ENCODE data around the gene KIFC1. TPM values are rescaled to one million over a fixed set of nuclear protein-coding genes. Genes with fewer than 3 reads are reported as not detected.

Gene KIFC1
- total RNA-seq, 4 donors from 2014 or later = 0.25 to 10.8 (median 3.1) TPM

DNA sequence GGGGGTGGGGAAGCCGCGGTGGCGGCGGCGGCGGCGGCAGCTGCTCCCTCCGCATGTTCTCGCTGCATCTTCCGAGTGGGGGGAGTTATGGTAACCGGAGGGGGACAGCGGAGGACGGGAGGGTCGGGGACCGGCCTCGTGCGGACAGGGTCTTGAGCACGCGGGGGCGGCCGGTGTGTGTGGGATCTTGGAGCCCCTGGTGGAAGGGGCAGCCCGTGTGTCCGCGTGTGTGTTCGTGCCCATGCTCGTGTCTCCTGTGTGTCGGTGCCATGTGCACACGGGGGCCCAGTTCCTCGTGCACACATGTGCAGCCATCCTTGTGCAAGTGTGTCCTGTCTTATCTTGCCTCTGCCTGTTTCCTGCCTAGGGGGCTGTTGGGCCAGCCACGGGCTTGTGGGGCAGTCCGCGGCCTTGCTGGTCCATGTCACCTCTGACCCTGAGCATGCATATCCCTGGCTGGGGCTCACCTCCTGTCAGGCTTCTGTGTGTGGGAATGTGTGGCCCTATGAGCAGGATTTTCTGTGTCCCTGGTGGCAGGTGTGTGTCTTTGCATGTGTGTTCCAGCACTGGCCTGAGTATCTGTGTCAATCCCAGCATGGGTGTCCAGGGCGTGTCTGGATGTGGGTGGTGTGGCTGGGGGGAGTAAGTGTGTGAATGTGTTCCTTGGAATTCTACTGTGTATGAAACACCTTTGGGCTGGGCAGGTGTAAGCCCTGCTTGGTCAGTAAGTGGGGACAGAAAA is 36.8 kb downstream of the KIFC1 start:
- no peak for DNase-seq (ENCODE audit: low spot score)
- TF ChIP-seq, protein P1, sequence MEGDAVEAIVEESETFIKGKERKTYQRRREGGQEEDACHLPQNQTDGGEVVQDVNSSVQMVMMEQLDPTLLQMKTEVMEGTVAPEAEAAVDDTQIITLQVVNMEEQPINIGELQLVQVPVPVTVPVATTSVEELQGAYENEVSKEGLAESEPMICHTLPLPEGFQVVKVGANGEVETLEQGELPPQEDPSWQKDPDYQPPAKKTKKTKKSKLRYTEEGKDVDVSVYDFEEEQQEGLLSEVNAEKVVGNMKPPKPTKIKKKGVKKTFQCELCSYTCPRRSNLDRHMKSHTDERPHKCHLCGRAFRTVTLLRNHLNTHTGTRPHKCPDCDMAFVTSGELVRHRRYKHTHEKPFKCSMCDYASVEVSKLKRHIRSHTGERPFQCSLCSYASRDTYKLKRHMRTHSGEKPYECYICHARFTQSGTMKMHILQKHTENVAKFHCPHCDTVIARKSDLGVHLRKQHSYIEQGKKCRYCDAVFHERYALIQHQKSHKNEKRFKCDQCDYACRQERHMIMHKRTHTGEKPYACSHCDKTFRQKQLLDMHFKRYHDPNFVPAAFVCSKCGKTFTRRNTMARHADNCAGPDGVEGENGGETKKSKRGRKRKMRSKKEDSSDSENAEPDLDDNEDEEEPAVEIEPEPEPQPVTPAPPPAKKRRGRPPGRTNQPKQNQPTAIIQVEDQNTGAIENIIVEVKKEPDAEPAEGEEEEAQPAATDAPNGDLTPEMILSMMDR (IDR thresholded peaks at IDR 0.05) = no peak
- ATAC-seq (ENCODE audit: low FRiP score) = no peak

DNA sequence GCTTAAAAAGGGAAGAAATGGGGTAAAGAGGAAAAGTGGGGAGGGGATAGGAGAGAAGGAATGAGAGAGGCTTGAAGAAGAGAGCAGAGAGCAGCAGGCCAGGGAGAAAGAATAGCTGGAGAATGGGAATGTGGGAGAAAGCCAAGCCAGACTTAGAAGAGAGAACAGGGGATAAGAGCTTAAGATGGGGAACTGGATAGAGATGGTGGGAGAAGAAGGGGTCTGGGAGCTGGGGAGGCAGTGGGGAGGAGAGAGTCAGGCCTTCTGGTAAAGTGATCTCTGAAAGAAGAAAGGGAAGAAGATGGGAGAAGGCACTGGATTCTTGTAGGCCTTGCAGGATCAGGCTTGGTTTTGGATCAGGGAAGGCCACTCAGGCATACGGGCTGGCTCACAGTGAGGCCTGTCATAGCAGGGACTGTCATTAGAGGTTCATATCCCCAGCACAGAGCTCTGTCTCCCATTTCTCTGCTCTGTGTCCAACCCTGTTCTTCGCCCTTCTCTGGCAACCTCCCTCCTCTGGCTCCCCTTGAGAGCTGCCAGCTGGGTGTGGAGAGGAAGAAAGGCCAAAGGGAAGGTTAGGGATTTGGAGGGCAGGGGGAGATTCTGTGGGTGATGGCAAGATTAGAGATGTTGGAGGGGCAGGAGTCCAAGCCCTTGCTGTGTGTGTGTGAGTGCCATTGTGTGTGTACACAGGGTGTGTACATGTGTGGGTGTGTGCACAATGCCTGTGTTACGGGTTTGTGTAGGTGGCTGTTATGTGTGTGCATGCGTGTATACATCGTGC is 37.5 kb downstream of the KIFC1 start:
- DNase-seq (ENCODE audit: low spot score) (no peak), ATAC-seq (ENCODE audit: low FRiP score) (no peak)
- TF ChIP-seq, protein P1 (IDR thresholded peaks at IDR 0.05) = no peak

DNA sequence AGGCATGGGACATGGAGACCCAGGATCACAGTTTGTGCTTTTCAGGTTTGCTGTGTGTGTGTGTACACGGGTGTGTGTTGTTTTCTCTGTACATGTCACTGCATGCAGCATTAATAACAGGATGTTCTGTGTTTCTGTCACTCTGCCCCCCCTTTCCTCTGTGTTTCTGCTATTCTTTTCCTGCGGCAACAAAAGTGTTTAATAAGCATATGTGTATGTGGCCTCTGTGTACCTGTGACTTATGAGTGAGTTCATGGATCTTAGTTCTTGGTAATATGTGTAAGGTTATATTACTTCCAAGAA is 38.1 kb downstream of the KIFC1 start:
- ATAC-seq (ENCODE audit: low FRiP score) (no peak), DNase-seq (ENCODE audit: low spot score) (no peak)
- TF ChIP-seq, protein P1 (IDR thresholded peaks at IDR 0.05) = no peak

DNA sequence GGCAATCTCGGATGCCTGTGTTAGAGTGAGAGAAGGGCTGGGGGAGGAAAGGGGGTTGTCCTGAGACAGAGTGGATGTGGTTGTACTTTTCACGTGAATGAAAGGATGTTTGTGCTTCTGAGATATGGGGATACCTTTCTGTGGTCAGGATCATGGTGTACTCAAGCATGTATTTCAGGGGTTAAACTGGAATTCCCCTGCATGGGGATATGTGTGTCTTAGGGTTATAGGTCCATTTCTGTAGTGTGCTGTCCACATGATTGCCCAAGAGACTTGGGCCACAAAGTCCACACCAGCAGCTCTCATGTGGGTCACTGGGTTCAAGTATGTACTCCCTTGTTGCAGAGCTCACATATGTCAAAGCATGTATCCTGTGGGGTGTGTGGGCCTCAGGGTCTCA is 38.7 kb downstream of the KIFC1 start:
- DNase-seq (ENCODE audit: low spot score) = no peak
- no peak for ATAC-seq (ENCODE audit: low FRiP score)
- TF ChIP-seq, protein P1 (IDR thresholded peaks at IDR 0.05) = no peak

DNA sequence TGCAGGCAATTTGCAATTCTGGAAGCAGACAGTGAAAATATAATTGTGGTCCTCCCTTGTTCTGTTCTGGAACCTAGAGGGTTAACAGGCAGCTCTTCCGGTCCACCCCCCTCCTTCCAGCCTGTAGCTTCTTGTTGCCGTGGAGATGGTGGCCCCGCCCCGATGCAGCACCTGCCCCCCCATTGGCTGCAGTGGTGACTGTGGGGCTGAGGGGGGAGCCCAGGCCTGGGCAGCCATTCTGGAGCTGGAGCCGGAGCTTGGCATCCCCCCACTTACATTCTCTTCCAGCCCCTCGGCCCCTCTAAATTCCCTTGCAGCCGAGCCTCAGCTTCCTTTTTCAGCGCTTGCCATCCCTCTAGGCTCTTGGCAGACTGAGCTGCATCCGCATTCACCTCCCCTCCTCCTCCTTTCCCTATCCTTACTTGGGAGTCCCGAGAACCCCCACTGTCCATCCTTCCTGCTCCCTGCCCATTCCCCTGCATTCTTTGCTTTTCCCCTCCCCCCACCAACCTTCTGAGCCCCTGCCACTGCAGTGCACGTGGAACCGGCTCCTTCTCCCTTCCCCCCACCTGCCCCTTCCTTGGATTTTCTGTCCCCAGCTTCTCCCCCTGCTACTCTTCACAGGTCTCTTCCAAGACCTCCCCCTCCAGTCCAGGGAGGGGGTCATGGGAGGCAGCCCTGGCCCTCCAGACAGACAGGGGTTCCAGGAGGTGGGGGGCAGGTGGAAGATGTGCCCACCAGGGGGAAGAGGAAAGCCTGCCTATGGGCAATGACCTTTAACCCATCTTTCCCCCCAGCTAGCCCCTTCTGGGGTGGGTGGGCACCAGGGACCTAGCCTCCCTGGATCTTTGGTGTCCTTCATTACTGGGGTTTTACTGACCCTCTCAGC is 39.6 kb downstream of the KIFC1 start:
- ATAC-seq (ENCODE audit: low FRiP score) (no peak), DNase-seq (ENCODE audit: low spot score) (no peak)
- TF ChIP-seq, protein P1 (IDR thresholded peaks at IDR 0.05) = no peak

DNA sequence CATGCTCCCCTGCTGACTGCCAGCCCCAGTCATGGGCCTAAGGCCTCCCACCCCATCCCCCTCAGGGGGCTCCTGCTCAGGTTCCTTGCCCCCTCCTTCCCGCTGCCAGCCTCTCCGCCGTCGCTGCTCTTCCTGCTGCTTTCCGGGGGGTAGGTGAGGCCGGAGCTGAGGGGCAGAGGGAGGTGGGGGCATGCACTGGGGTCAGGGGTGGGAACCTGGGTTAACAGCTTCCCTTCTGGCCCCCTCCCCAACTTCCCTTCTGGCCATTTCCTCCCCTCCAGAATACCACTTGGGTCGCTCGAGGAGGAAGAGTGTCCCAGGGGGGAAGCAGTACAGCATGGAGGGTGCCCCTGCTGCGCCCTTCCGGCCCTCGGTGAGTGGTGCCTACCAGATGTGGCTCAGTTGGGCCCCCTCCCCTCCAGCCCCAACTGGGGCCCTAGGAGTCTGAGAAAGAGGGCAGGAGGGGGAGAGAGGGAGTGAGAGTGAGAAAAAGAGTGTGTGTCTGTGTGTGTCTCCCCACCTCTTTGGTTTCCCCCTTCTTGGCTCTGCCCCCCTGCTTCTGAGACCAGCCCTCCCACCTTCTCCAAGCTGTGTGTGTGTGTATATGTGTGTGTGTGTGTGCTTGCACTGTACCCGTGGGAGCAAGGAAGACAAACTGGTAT is 40.4 kb downstream of the KIFC1 start:
- DNase-seq (ENCODE audit: low spot score) (no peak), ATAC-seq (ENCODE audit: low FRiP score) (no peak)
- TF ChIP-seq, protein P1 (IDR thresholded peaks at IDR 0.05) = no peak

All from omental fat pad (tissue), 4 donors.